ENCODE measurements around the gene IDI1. TPM values are rescaled to one million over a fixed set of nuclear protein-coding genes. Genes with fewer than 3 reads are reported as not detected.

IDI1 gene
- total RNA-seq, 1 experiment from 2014 or later = 30.2 TPM

- Histone ChIP-seq H3K4me2 (ENCODE audit: low read length) (no peak overlapping the region), H3K4me3 (ENCODE audit: low read length) (no peak overlapping the region), H2AFZ (ENCODE audit: low read length) (no peak overlapping the region), H3K36me3 (ENCODE audit: low read depth, low read length) (no peaks in the 10 kb centered on the region), H3K79me2 (ENCODE audit: low read length) (no peaks in the 10 kb centered on the region), H3K9ac (ENCODE audit: low read length) (no peak overlapping the region), H3K4me1 (ENCODE audit: insufficient read depth, low read length) (peaks cover 11% of the 10 kb centered on the region; the same call in 1 of the 2 replicates), H3K27me3 (ENCODE audit: low read length) (no peaks in the 10 kb centered on the region), H3F3A (ENCODE audit: low read length, unreplicated experiment) (no peaks in the 10 kb centered on the region), H3K27ac (ENCODE audit: low read length) (no peak overlapping the region), H3K9me2 (replicated peaks; ENCODE audit: low read length) (no peaks in the 10 kb centered on the region), H4K20me1 (ENCODE audit: low read length) (no peaks in the 10 kb centered on the region), H3K9me3 (ENCODE audit: low read length) (no peaks in the 10 kb centered on the region)
- ChIA-PET POLR2A (ENCODE audit: unreplicated experiment) (no interaction called here), CTCF (no interaction called here)
- no peak for TF ChIP-seq EZH2phosphoT487 (IDR thresholded peaks at IDR 0.05; ENCODE audit: borderline replicate concordance, low read length)
- TF ChIP-seq EZH2 (IDR thresholded peaks at IDR 0.05; ENCODE audit: low read length, unreplicated experiment) = no peak
- no peak for TF ChIP-seq CTCF (conservative IDR thresholded peaks at IDR 0.05; ENCODE audit: low read depth, low read length)
- BruUV-seq (replicated peaks) = no TSS peak
- ATAC-seq = no peak
- intact Hi-C loops (cut with micrococcal nuclease) = no loop called here
- DNase-seq = no peak
Measured at GRCh38 chr10:1034758-1035157, 14.2 kb downstream of the IDI1 start.

GRCh38 chr10:1033601-1034000 is 15.3 kb downstream of the IDI1 start:
- ATAC-seq (no peak), DNase-seq (no peak)
- TF ChIP-seq EZH2 (IDR thresholded peaks at IDR 0.05; ENCODE audit: low read length, unreplicated experiment) (no peak), EZH2phosphoT487 (IDR thresholded peaks at IDR 0.05; ENCODE audit: borderline replicate concordance, low read length) (no peak), CTCF (conservative IDR thresholded peaks at IDR 0.05; ENCODE audit: low read depth, low read length) (no peak)
- no peak overlapping the region for H3K9ac ChIP-seq (ENCODE audit: low read length)
- intact Hi-C loops (cut with micrococcal nuclease) = no loop called here
- H3K79me2 ChIP-seq (ENCODE audit: low read length) = no peaks in the 10 kb centered on the region
- POLR2A ChIA-PET (ENCODE audit: unreplicated experiment) = no interaction called here
- H3K27ac ChIP-seq (ENCODE audit: low read length) = no peak overlapping the region
- H3K36me3 ChIP-seq (ENCODE audit: low read depth, low read length) = no peaks in the 10 kb centered on the region
- BruUV-seq (replicated peaks) = no TSS peak
- H3K4me1 ChIP-seq (ENCODE audit: insufficient read depth, low read length) = peaks cover 11% of the 10 kb centered on the region; the same call in 1 of the 2 replicates
- H3K4me3 ChIP-seq (ENCODE audit: low read length) = no peak overlapping the region
- H3K9me3 ChIP-seq (ENCODE audit: low read length) = no peaks in the 10 kb centered on the region
- no peaks in the 10 kb centered on the region for H3K27me3 ChIP-seq (ENCODE audit: low read length)
- H3K4me2 ChIP-seq (ENCODE audit: low read length) = no peak overlapping the region
- no peak overlapping the region for H2AFZ ChIP-seq (ENCODE audit: low read length)
- no peaks in the 10 kb centered on the region for H3K9me2 ChIP-seq (replicated peaks; ENCODE audit: low read length)
- no peaks in the 10 kb centered on the region for H4K20me1 ChIP-seq (ENCODE audit: low read length)
- CTCF ChIA-PET = no interaction called here
- H3F3A ChIP-seq (ENCODE audit: low read length, unreplicated experiment) = no peaks in the 10 kb centered on the region

GRCh38 chr10:1029838-1030237 is 19.1 kb downstream of the IDI1 start:
- Histone ChIP-seq H3K36me3 (ENCODE audit: low read depth, low read length) (no peaks in the 10 kb centered on the region), H3K9me2 (replicated peaks; ENCODE audit: low read length) (no peaks in the 10 kb centered on the region), H2AFZ (ENCODE audit: low read length) (no peak overlapping the region), H3K4me1 (ENCODE audit: insufficient read depth, low read length) (no peaks in the 10 kb centered on the region), H3F3A (ENCODE audit: low read length, unreplicated experiment) (no peaks in the 10 kb centered on the region), H4K20me1 (ENCODE audit: low read length) (no peaks in the 10 kb centered on the region), H3K79me2 (ENCODE audit: low read length) (no peaks in the 10 kb centered on the region), H3K9me3 (ENCODE audit: low read length) (no peaks in the 10 kb centered on the region), H3K4me2 (ENCODE audit: low read length) (no peak overlapping the region), H3K27ac (ENCODE audit: low read length) (no peak overlapping the region), H3K9ac (ENCODE audit: low read length) (no peak overlapping the region), H3K4me3 (ENCODE audit: low read length) (no peak overlapping the region), H3K27me3 (ENCODE audit: low read length) (no peaks in the 10 kb centered on the region)
- intact Hi-C loops (cut with micrococcal nuclease) = no loop called here
- POLR2A ChIA-PET (ENCODE audit: unreplicated experiment) = no interaction called here
- no peak for TF ChIP-seq EZH2 (IDR thresholded peaks at IDR 0.05; ENCODE audit: low read length, unreplicated experiment)
- BruUV-seq (replicated peaks) = no TSS peak
- ATAC-seq = no peak
- DNase-seq = no peak
- CTCF ChIA-PET = no interaction called here

Data from PC-3 (cell line).